K562 (cell line): Measurements from ENCODE around the gene CLNK.

Experiments used
- POLR2A ChIP-seq: fragments of 450-650 bp; conservative IDR thresholded peaks from 2 replicates; pipeline ENCODE4 v1.6.1; 2016
- ZNF707 ChIP-seq: fragments of 250-450 bp; sonication (Bioruptor Pico); conservative IDR thresholded peaks from 2 replicates; pipeline ENCODE4 v1.8.0; 2022; ENCODE audit warnings: inconsistent platforms, mild to moderate bottlenecking, moderate library complexity

- no peak; the same call in 1 of the 2 replicates for TF ChIP-seq POLR2A
- TF ChIP-seq ZNF707 (CRISPR knock-in tag): no peak
Measured at GRCh38 chr4:10459305-10459704, 225.3 kb downstream of the CLNK start.
